Panc1 (cell line): ENCODE data around the gene CCDC12. TPM values are rescaled to one million over a fixed set of nuclear protein-coding genes. Genes with fewer than 3 reads are reported as not detected.

Experiments
- ATAC-seq: fragments of 200-7000 bp; cut with Tn5 transposase; 2 replicates; pipeline ENCODE4 v1.9.1; 2020; ENCODE audit warnings: mild to moderate bottlenecking, moderate library complexity
- BruUV-seq: library from RNA; stranded (reverse); fragments of 400-500 nt; replicated peaks from 2 replicates; lab custom pipeline; 2021; lab: Mats Ljungman, UMichigan
- CTCF ChIA-PET: fragments of 300-600 bp; sonication (Branson Sonifier 250); formaldehyde crosslinking; loops from one replicate; lab custom pipeline; 2022; ENCODE audit warnings: antibody characterized with exemption; lab: Charles Lee
- POLR2A ChIA-PET: fragments of 300-600 bp; sonication (Branson Sonifier 250); formaldehyde crosslinking; loops from one replicate; lab custom pipeline; 2022; ENCODE audit warnings: antibody characterized with exemption; lab: Charles Lee
- DNase-seq: peaks from one replicate; pipeline ENCODE4 v3.0.0-alpha.2; 2010; ENCODE audit warnings: low read depth, low spot score
- H3K27ac ChIP-seq: 2 replicates; pipeline ENCODE4 v1.5.1; 2011; ENCODE audit warnings: mild to moderate bottlenecking, low read length, inconsistent platforms
- H3K27me3 ChIP-seq: fragments of 200-500 bp; sonication (Bioruptor generic); 2 replicates; pipeline ENCODE4 v1.6.0; 2014; ENCODE audit warnings: low read length, inconsistent platforms; ENCODE audit not compliant: control insufficient read depth, insufficient read depth
- H3K36me3 ChIP-seq: fragments of 200-500 bp; sonication (Bioruptor generic); 2 replicates; pipeline ENCODE4 v1.5.1; 2014; ENCODE audit warnings: inconsistent platforms, mild to moderate bottlenecking, low read length, moderate library complexity; ENCODE audit not compliant: control insufficient read depth, insufficient read depth
- H3K4me1 ChIP-seq: 2 replicates; pipeline ENCODE4 v1.5.1; 2011; ENCODE audit warnings: inconsistent platforms, mild to moderate bottlenecking, low read length, moderate library complexity; ENCODE audit not compliant: control insufficient read depth, insufficient read depth
- H3K4me3 ChIP-seq, 2 experiments: 2 replicates each; pipeline ENCODE4 v1.5.1; 2011 to 2012; ENCODE audit warnings: low read depth in 2 of 2, low read length in 2 of 2, mild to moderate bottlenecking in 2 of 2, inconsistent platforms in 1 of 2, moderate library complexity in 1 of 2
- H3K9me3 ChIP-seq: fragments of 200-500 bp; sonication (Bioruptor generic); 2 replicates; pipeline ENCODE4 v1.5.1; 2014; ENCODE audit warnings: low read depth, mild to moderate bottlenecking, inconsistent platforms, low read length, moderate library complexity; ENCODE audit not compliant: control insufficient read depth, insufficient read depth
- SIN3A ChIP-seq: IDR thresholded peaks from 2 replicates; pipeline ENCODE4 v1.6.1; 2012; ENCODE audit warnings: low read depth, mild to moderate bottlenecking, low read length, moderate library complexity, borderline replicate concordance; ENCODE audit not compliant: insufficient read depth
- TCF7L2 ChIP-seq: IDR thresholded peaks from 2 replicates; pipeline ENCODE4 v1.6.1; 2011; ENCODE audit warnings: mild to moderate bottlenecking, low read depth, low read length, inconsistent platforms
- in situ Hi-C: cut with HindIII; loops from 2 replicates; pipeline ENCODE4 v1.10.0; 2016; ENCODE audit warnings: low sequenced_read_pairs, low pct_unique_long_range_greater_than_20kb
- intact Hi-C: fragments of 100-400 bp; cut with micrococcal nuclease; formaldehyde crosslinking; loops from one replicate; pipeline ENCODE4 v1.10.0; 2022; ENCODE audit not compliant: unreplicated experiment
- total RNA-seq: library from RNA; stranded (reverse); gene quantifications from one replicate; pipeline ENCODE4 v1.2.1, GENCODE V29; 2021; ENCODE audit not compliant: unreplicated experiment
- TF ChIP-seq, protein P1 (sequence below), 2 experiments: IDR thresholded peaks; 2 replicates each; pipeline ENCODE4 v1.6.1; 2011 to 2012; ENCODE audit warnings: low read depth in 2 of 2, control low read depth in 1 of 2, low read length in 1 of 2, mild to moderate bottlenecking in 1 of 2, moderate library complexity in 1 of 2; ENCODE audit not compliant: insufficient read depth in 1 of 2
- TF ChIP-seq, protein P2 (sequence below): fragments of 450-650 bp; IDR thresholded peaks from 2 replicates; pipeline ENCODE4 v1.5.1; 2017; ENCODE audit warnings: mild to moderate bottlenecking

The CCDC12 gene
- total RNA-seq, 1 experiment from 2014 or later, result 35.5 TPM

DNA sequence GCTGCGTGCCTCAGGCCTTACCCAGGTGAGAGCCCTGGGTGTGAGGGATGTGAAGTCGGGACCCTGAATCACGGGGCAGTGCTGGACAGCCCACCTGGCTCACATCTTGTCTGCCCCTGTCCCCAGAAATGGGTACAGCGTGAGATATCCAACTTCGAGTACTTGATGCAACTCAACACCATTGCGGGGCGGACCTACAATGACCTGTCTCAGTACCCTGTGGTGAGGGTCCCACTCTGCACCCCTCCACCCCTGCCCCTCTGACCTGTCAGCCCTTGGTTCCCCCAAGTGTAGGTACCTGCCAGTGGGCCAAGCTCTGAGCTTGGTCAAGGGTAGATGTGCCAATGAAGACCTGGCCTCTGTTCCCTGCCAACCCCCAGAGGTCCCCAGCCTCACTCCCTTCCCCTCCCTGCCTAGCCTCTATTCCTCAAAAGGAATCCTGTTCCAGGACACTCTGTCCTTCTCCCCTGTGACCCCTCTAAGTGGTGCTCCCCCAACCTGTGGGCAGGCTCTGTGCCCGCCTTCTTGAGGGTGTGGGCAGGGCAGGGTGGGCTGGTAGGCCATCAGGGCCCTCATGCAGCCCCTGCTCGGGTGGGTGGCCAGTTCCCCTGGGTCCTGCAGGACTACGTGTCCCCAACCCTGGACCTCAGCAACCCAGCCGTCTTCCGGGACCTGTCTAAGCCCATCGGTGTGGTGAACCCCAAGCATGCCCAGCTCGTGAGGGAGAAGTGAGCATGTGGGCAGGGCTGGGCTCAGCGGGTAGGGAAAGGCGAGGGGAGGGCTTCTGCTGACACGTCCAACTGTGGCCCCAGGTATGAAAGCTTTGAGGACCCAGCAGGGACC, 28.0 kb upstream of the CCDC12 start:
- in situ Hi-C loops, result no loop called here
- Histone ChIP-seq H3K36me3 (0 out of 2 replicates have a peak, but pooled peaks cover 2% of the 10 kb centered on the region), H3K4me1 (no peaks in the 10 kb centered on the region), H3K27ac (no peak overlapping the region), H3K4me3 (no peak overlapping the region), H3K27me3 (no peaks in the 10 kb centered on the region), H3K9me3 (no peaks in the 10 kb centered on the region)
- ATAC-seq, result no peak
- CTCF ChIA-PET, result no interaction called here
- intact Hi-C loops, result no loop called here
- POLR2A ChIA-PET, result no interaction called here
- TF ChIP-seq, protein P1, sequence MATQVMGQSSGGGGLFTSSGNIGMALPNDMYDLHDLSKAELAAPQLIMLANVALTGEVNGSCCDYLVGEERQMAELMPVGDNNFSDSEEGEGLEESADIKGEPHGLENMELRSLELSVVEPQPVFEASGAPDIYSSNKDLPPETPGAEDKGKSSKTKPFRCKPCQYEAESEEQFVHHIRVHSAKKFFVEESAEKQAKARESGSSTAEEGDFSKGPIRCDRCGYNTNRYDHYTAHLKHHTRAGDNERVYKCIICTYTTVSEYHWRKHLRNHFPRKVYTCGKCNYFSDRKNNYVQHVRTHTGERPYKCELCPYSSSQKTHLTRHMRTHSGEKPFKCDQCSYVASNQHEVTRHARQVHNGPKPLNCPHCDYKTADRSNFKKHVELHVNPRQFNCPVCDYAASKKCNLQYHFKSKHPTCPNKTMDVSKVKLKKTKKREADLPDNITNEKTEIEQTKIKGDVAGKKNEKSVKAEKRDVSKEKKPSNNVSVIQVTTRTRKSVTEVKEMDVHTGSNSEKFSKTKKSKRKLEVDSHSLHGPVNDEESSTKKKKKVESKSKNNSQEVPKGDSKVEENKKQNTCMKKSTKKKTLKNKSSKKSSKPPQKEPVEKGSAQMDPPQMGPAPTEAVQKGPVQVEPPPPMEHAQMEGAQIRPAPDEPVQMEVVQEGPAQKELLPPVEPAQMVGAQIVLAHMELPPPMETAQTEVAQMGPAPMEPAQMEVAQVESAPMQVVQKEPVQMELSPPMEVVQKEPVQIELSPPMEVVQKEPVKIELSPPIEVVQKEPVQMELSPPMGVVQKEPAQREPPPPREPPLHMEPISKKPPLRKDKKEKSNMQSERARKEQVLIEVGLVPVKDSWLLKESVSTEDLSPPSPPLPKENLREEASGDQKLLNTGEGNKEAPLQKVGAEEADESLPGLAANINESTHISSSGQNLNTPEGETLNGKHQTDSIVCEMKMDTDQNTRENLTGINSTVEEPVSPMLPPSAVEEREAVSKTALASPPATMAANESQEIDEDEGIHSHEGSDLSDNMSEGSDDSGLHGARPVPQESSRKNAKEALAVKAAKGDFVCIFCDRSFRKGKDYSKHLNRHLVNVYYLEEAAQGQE (IDR thresholded peaks at IDR 0.05; ENCODE audit: insufficient read depth in 1 of 2, low read depth in 2 of 2, low read length in 1 of 2), result no peak
- TF ChIP-seq, protein P2, sequence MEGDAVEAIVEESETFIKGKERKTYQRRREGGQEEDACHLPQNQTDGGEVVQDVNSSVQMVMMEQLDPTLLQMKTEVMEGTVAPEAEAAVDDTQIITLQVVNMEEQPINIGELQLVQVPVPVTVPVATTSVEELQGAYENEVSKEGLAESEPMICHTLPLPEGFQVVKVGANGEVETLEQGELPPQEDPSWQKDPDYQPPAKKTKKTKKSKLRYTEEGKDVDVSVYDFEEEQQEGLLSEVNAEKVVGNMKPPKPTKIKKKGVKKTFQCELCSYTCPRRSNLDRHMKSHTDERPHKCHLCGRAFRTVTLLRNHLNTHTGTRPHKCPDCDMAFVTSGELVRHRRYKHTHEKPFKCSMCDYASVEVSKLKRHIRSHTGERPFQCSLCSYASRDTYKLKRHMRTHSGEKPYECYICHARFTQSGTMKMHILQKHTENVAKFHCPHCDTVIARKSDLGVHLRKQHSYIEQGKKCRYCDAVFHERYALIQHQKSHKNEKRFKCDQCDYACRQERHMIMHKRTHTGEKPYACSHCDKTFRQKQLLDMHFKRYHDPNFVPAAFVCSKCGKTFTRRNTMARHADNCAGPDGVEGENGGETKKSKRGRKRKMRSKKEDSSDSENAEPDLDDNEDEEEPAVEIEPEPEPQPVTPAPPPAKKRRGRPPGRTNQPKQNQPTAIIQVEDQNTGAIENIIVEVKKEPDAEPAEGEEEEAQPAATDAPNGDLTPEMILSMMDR, result no peak
- TF ChIP-seq SIN3A (no peak), TCF7L2 (no peak)
- BruUV-seq, result no TSS peak
- DNase-seq, result no peak

DNA sequence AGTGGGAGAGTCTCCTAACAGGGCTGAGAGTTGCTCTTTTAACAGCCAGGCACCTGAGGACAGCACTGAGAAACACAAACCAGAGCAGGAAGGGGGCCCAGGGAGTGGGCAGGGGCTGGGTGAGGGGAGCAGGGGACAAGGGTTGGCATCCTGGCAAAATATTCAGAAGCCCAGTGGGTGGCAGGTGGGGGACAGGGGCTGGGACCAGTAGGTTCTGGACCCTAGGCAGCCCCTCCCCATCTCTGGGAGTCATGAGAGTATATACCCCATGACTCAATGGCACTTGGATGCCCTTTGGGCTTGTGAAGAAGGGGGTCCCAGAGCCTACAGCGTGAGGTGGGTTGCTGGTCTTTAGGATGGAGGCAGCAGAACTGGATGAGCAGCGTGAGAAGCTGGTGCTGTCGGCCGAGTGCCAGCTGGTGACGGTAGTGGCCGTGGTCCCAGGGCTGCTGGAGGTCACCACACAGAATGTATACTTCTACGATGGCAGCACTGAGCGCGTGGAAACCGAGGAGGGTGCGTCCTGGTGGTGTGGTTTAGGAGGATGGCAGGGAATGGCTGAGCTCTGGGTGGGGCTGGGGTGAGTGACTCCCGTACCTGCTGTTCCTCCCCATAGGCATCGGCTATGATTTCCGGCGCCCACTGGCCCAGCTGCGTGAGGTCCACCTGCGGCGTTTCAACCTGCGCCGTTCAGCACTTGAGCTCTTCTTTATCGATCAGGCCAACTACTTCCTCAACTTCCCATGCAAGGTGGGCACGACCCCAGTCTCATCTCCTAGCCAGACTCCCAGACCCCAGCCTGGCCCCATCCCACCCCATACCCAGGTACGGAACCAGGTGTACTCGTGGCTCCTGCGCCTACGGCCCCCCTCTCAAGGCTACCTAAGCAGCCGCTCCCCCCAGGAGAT, 27.2 kb upstream of the CCDC12 start:
- H3K9me3 ChIP-seq, result no peaks in the 10 kb centered on the region
- intact Hi-C loops (no loop called here), in situ Hi-C loops (no loop called here)
- no peaks in the 10 kb centered on the region for H3K27me3 ChIP-seq
- 0 out of 2 replicates have a peak, but pooled peaks cover 2% of the 10 kb centered on the region for H3K36me3 ChIP-seq
- H3K27ac ChIP-seq, result no peak overlapping the region
- ChIA-PET POLR2A (no interaction called here), CTCF (no interaction called here)
- no peak for TF ChIP-seq TCF7L2
- no TSS peak for BruUV-seq
- no peak overlapping the region for H3K4me3 ChIP-seq
- no peaks in the 10 kb centered on the region for H3K4me1 ChIP-seq
- DNase-seq, result no peak
- ATAC-seq, result no peak
